HG02973 (cell line): Measurements from ENCODE around the gene CCNA2.

ENCODE experiments used
- ATAC-seq: cut with Tn5 transposase; IDR thresholded peaks from one replicate; pipeline ENCODE4 v1.9.1; 2021; ENCODE audit warnings: moderate library complexity; ENCODE audit not compliant: unreplicated experiment

CCNA2 gene

GRCh38 chr4:121777625-121778024 is 46.1 kb downstream of the CCNA2 start:
- peak; percentile 74 for ATAC-seq

GRCh38 chr4:121776610-121777401 is 46.9 kb downstream of the CCNA2 start:
- ATAC-seq = no peak

- no peak for ATAC-seq
Observed at GRCh38 chr4:121773883-121774282, 49.8 kb downstream of the CCNA2 start.

DNA sequence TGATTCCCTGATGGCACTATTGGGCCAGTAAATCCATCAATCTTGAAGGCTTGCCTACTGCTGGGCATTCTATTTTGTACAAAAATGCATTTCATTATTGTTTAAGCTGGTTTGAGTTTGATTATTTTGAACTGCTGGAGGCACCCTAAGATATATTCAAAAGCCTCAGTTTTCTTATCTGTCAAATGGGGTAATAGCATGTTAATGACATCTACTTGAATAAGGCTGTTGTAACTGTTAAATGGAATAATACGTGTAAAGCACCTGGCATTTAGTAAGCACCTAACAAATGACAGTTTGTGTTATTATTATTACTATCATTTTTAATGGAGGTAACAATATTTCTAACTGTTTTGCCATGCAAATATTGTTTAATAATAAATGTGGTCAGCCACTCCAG is 51.8 kb downstream of the CCNA2 start:
- no peak for ATAC-seq

DNA sequence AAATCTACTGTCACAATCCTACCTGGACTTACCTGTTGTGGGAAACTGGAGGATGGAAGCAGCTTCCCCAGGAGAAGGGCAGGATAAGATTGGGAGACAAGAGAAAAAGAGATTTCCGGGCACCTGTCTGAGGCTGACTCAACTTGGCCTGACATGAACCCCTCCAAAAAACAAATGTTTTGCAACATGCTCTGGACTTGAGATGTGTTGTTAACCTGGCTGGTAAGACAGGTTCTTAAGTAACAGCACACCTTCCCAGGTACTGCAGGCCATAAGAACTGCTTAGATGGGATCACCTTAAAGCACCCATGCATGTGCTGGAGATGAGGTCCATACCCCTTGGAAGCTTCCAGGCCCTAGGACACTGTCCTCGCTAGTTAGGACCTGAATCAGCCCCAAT is 54.3 kb downstream of the CCNA2 start:
- no peak for ATAC-seq

- no peak for ATAC-seq
Observed at GRCh38 chr4:121767166-121767565, 56.5 kb downstream of the CCNA2 start.
